Liver (tissue), 9 donors: ENCODE results near the gene SLC6A8. TPM values are rescaled to one million over a fixed set of nuclear protein-coding genes. Genes with fewer than 3 reads are reported as not detected.

Experiments
- DNase-seq: peaks from one replicate; pipeline ENCODE4 v3.0.0-alpha.2; 2017; ENCODE audit warnings: low spot score
- H3K27ac ChIP-seq, 2 donors: one replicate each; pipeline ENCODE4 v1.7.0; 2013; ENCODE audit warnings: inconsistent platforms in 2 of 2, low read length in 2 of 2, control low read depth in 1 of 2, low read depth in 1 of 2, mild to moderate bottlenecking in 1 of 2
- H3K27me3 ChIP-seq, 4 donors: one replicate each; pipeline versions ENCODE4 v1.6.1 to v1.7.0; 2013; ENCODE audit warnings: low read length in 3 of 4, inconsistent platforms in 1 of 4, mild to moderate bottlenecking in 1 of 4, moderate library complexity in 1 of 4; ENCODE audit not compliant: control insufficient read depth in 4 of 4, insufficient read depth in 4 of 4
- H3K36me3 ChIP-seq, 4 donors: one replicate each; pipeline versions ENCODE4 v1.6.1 to v1.7.0; 2013; ENCODE audit warnings: low read length in 3 of 4, mild to moderate bottlenecking in 3 of 4, low read depth in 1 of 4, moderate library complexity in 1 of 4; ENCODE audit not compliant: control insufficient read depth in 4 of 4, insufficient read depth in 3 of 4
- H3K4me1 ChIP-seq, 4 donors: one replicate each; pipeline versions ENCODE4 v1.6.1 to v1.7.0; 2013; ENCODE audit warnings: low read length in 3 of 4, mild to moderate bottlenecking in 3 of 4, moderate library complexity in 1 of 4; ENCODE audit not compliant: control insufficient read depth in 4 of 4, insufficient read depth in 4 of 4
- H3K4me3 ChIP-seq, 3 donors: one replicate each; pipeline versions ENCODE4 v1.6.1 to v1.7.0; 2013; ENCODE audit warnings: low read length in 3 of 3, control low read depth in 1 of 3, low read depth in 1 of 3, mild to moderate bottlenecking in 1 of 3
- H3K9ac ChIP-seq, 2 donors: one replicate each; pipeline ENCODE4 v1.7.0; 2013; ENCODE audit warnings: low read length in 2 of 2, mild to moderate bottlenecking in 2 of 2, moderate library complexity in 2 of 2, control low read depth in 1 of 2, low read depth in 1 of 2
- H3K9me3 ChIP-seq, 4 donors: one replicate each; pipeline versions ENCODE4 v1.6.1 to v1.7.0; 2013; ENCODE audit warnings: low read length in 3 of 4; ENCODE audit not compliant: control insufficient read depth in 4 of 4
- ATF3 ChIP-seq: IDR thresholded peaks from 2 replicates; pipeline ENCODE4 v1.6.1; 2016; ENCODE audit warnings: antibody characterized with exemption
- CTCF ChIP-seq: fragments of 150-350 bp; IDR thresholded peaks from 2 replicates; pipeline ENCODE4 v1.5.1; 2017; ENCODE audit warnings: improper control_type of control experiment, low read depth, low read length; ENCODE audit not compliant: missing input control
- EGR1 ChIP-seq, 2 donors: IDR thresholded peaks; 2 replicates each; pipeline ENCODE4 v1.6.1; 2016 to 2018; ENCODE audit warnings: antibody characterized with exemption in 2 of 2, low read depth in 2 of 2
- FOXA1 ChIP-seq: IDR thresholded peaks from 2 replicates; pipeline ENCODE4 v1.6.1; 2016; ENCODE audit warnings: antibody characterized with exemption
- GABPA ChIP-seq, 2 donors: IDR thresholded peaks in 1 of 2; conservative IDR thresholded peaks in 1 of 2; 2 replicates each; pipeline ENCODE4 v1.6.1; 2016; ENCODE audit warnings: antibody characterized with exemption in 2 of 2, mild to moderate bottlenecking in 1 of 2, moderate library complexity in 1 of 2
- HNF4A ChIP-seq, 2 donors: conservative IDR thresholded peaks; 2 replicates each; pipeline ENCODE4 v1.6.1; 2016; ENCODE audit warnings: antibody characterized with exemption in 2 of 2, mild to moderate bottlenecking in 2 of 2
- JUND ChIP-seq, 2 donors: IDR thresholded peaks; 2 replicates each; pipeline ENCODE4 v1.6.1; 2016; ENCODE audit warnings: antibody characterized with exemption in 2 of 2
- MAX ChIP-seq: IDR thresholded peaks from 2 replicates; pipeline ENCODE4 v1.6.1; 2016; ENCODE audit warnings: antibody characterized with exemption
- NR2F2 ChIP-seq: IDR thresholded peaks from 2 replicates; pipeline ENCODE4 v1.6.1; 2016; ENCODE audit warnings: antibody characterized with exemption
- REST ChIP-seq: IDR thresholded peaks from 2 replicates; pipeline ENCODE4 v1.6.1; 2016; ENCODE audit warnings: antibody characterized with exemption, mild to moderate bottlenecking
- RXRA ChIP-seq, 2 donors: IDR thresholded peaks; 2 replicates each; pipeline ENCODE4 v1.6.1; 2017 to 2018; ENCODE audit warnings: antibody characterized with exemption in 2 of 2, mild to moderate bottlenecking in 1 of 2
- TAF1 ChIP-seq: conservative IDR thresholded peaks from 2 replicates; pipeline ENCODE4 v1.6.1; 2016; ENCODE audit warnings: antibody characterized with exemption, mild to moderate bottlenecking
- WGBS: extraction: QIAGEN DNeasy Blood & Tissue Kit; methylation state at CpG from one replicate; pipeline ENCODE4 v1.1.7; 2013; 5-methylcytosine and 5-hydroxymethylcytosine counted together
- polyA plus RNA-seq, 2 donors: library from polyadenylated mRNA; stranded (reverse) in 1 of 2; unstranded in 1 of 2; fragments of 200-250 nt in 1 of 2; fragments of >200 nt in 1 of 2; fragmentation: Nextera tagmentation in 1 of 2; extraction: Ambion mirVana in 1 of 2; gene quantifications; one replicate each; pipeline versions ENCODE4 v1.2.1 to v1.2.3, GENCODE V29; 2013 to 2015
- total RNA-seq, 2 donors: library from RNA; depleted of rRNA; stranded (reverse); fragments of >200 nt; gene quantifications; one replicate each; pipeline ENCODE4 v1.2.3, GENCODE V29; 2014
- donor health status: healthy.
- donor health status: healthy.
- donor health status: healthy.
- donor health status: healthy.
- donor health status: healthy.

SLC6A8 gene
- total and polyA plus RNA-seq, 4 donors: 0.25 to 44.4 (median 1.4) TPM

- TF ChIP-seq HNF4A (conservative IDR thresholded peaks at IDR 0.05) (no peak), NR2F2 (no peak), MAX (no peak), TAF1 (no peak), FOXA1 (no peak), GABPA (IDR thresholded peaks at IDR 0.05 in 1 of 2, conservative IDR thresholded peaks at IDR 0.05 in 1 of 2) (no peak), CTCF (no peak), JUND (IDR thresholded peaks at IDR 0.05) (no peak), RXRA (IDR thresholded peaks at IDR 0.05) (no peak)
These were observed 2.6 kb upstream of the SLC6A8 start (continued) for GRCh38 chrX:153685156-153685536.

- no peak overlapping the region for H3K4me3 ChIP-seq
- H3K9me3 ChIP-seq: no peaks in the 10 kb centered on the region
- H3K27ac ChIP-seq: no peak overlapping the region
- WGBS: 65% methylated on average over 24 of the region's 24 CpGs
- DNase-seq: no peak
- no peak for TF ChIP-seq FOXA1
- no peak for TF ChIP-seq CTCF
- no peaks in the 10 kb centered on the region for H3K36me3 ChIP-seq
- H3K27me3 ChIP-seq: peaks cover 0 to 5% (median 0%) of the 10 kb centered on the region in 4 donors
- no peak overlapping the region for H3K9ac ChIP-seq
- H3K4me1 ChIP-seq: peaks cover 0 to 2% (median 0%) of the 10 kb centered on the region in 4 donors
These were observed 1.7 kb upstream of the SLC6A8 start for GRCh38 chrX:153685751-153686696.

GRCh38 chrX:153686711-153687110 is 1.0 kb upstream of the SLC6A8 start:
- Histone ChIP-seq H3K9ac (no peak overlapping the region), H3K27me3 (peaks cover 0 to 5% (median 0%) of the 10 kb centered on the region in 4 donors), H3K4me1 (peaks cover 0 to 2% (median 0%) of the 10 kb centered on the region in 4 donors), H3K36me3 (no peaks in the 10 kb centered on the region), H3K9me3 (no peaks in the 10 kb centered on the region), H3K27ac (no peak overlapping the region), H3K4me3 (no peak overlapping the region)
- DNase-seq: no peak
- 52% methylated on average over 9 of the region's 9 CpGs for WGBS
- TF ChIP-seq REST (no peak), HNF4A (conservative IDR thresholded peaks at IDR 0.05) (no peak), FOXA1 (no peak), CTCF (no peak), TAF1 (no peak), EGR1 (IDR thresholded peaks at IDR 0.05; ENCODE audit: low read depth in 2 of 2) (no peak), MAX (no peak), ATF3 (no peak)
